HG03045 (cell line): Measurements from ENCODE around the gene PRKCQ.
"Not testable (repeated sequence)": the region's sequence is repeated elsewhere in the genome, so short reads cannot be mapped to it uniquely, and the experiment has no call there.

Source experiments
- ATAC-seq: cut with Tn5 transposase; IDR thresholded peaks from one replicate; pipeline ENCODE4 v1.9.1; 2021; ENCODE audit warnings: mild to moderate bottlenecking, moderate library complexity; ENCODE audit not compliant: unreplicated experiment

PRKCQ gene

DNA sequence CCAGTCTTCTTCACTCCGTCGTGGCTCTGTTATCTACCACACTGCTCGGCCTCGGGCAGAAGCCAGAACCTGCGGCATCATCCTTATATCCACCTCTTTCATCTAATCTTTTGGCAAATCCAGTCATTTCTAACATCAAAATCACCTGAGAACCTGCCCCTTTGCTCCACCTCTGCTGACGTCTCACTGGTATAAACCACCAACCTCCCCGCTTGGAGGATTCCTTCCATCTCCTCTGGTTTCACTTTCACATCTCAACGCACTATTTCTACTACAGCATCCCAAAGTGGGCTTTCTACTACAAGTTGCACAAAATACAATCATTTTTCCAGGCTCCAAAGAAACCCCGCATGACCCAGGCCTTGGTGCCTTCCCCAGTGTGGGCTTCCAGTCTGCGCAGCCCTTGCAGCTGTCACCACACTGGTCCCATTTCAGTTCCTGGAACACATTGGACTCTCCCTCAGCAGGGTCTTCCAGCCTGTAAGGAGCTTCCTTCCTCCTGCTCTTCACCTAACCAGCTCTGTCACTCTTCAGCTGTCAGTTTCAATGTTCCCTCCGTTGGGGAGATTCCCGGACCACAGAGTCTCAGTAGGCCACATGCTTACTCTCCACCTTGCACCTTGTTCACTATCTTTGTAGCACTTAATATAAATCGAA, 85.0 kb downstream of the PRKCQ start:
- ATAC-seq, result no peak

DNA sequence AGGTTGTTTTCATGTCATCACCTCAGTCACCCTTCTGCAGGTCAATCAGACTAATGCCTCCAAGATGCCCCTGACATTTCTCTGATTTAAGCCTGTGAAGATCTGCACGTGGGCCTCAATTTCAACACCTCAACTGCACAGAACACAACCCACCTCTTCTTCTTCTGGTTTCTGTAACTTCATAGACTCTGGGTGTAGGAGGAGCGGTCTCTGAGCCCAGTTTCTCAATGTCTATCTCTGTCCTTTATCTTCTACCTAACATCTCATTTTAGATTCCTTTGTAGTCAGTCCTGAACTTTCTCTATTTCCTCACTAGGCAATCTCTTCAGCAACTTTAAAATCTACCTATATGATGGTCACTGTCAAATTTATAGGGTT, 85.6 kb downstream of the PRKCQ start:
- no peak for ATAC-seq

DNA sequence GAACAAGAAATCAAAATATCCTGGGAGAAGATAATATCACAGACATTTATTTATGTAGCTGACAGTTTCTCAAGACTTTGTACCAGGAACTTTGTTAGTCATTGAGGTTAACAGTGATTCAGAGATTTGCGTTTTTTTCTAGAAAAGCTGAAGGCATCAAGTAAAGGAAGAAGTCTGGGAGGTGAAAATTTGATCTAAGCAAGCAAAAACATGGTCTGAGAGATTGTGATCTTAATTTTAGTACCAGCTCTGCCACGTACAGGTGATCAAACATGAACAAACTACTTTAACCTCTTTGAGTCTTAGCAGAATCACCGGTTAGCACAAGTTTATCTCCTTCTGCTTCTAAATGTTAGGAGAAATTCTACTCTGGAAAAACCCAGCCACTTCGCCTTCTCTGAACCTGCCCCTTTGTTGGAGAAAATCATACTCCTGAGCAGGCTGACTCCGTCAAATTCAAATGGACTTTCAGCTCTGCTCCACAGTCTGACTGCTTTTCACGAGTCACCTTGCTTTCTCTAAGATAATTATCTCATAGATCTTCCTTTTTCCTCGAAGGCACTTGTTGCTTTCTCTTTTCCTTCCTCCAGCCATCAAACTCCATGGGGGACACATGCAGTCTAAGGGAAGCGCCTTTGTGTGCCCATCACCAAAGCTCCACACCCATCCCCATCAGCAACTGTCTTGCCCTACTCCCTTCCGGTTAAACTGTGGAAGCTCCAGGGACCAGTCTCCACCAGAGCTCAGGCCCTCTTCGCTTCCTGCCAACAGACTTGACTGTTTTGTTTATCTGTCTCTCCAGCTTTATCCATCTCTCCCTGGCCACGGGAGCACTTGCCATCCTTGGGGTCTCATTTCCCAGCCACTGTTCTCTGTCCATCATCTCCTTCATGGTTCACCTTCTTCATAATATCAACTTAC, 86.3 kb downstream of the PRKCQ start:
- no peak for ATAC-seq

DNA sequence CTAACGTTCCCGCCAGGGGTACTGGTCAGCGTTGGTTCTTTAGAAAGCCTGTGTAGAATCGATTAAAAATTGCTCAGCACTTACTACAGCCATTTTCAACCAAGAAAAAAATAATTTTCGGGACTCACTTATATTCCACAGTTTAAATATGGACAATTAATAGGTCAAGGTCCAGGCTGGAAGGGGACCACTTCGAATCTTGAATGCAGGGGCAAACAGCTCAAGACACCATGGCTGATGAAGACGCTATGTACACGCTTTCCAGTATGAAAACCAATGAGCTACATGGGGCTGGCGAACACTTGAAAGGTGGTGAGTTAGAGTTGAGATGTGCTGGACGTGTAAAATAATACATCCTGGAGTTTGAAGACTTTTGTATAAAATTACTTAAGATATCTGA, 87.2 kb downstream of the PRKCQ start:
- ATAC-seq, result no peak

DNA sequence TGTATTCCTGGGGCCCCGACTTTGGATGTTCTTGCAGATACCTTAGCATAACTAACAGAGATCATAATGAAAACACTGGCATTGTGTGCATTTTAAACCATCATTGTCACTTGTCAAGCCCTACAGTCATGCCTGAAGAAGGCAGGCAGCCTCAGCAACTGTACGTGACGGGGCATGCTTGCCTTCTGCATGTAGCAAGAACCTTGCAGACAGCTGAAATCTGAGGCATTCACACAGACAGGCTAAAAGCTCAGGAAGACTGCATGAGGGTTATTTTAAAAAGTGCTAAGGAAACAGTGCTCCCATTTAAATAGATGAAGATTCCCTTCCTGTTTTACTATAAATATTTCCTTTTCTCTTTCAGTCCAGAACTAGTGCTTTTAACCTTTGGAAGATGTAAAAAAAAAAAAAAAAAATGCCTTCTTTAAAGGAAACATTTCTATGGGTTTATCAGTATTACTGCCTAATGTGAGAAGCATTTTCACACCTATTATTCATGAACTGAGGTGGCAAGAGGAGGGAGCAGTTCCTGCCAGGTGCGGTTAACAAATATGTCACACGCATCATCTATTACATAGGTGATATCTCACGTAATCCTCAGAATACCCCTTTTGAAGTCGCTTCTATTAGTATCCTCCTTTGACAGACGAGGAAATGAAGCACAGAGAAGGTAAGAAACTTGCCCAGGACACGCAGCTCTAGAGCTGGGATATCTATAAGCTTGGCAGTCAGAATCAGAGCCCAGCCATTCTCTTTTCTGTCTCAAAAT, 88.1 kb downstream of the PRKCQ start:
- no peak for ATAC-seq

DNA sequence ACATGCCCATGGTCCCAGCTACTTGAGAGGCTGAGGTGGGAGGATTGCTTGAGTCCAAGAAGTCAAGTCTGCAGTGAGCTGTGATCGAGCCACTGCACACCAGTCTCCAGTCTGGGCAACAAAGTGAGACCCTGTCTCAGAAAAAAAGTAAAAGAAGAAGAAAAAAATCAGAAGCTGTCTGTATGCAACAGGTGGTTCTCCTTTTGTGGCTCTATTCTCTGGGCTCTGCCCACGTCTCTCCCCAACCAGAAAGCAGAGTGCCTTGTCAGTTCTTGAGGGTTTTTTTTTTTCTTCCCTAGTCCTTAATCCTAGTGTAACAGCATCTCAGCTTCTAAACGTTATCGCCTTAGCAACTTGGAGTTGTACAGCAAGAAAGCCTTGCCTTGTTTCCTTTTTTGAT, 89.5 kb downstream of the PRKCQ start:
- no peak for ATAC-seq

DNA sequence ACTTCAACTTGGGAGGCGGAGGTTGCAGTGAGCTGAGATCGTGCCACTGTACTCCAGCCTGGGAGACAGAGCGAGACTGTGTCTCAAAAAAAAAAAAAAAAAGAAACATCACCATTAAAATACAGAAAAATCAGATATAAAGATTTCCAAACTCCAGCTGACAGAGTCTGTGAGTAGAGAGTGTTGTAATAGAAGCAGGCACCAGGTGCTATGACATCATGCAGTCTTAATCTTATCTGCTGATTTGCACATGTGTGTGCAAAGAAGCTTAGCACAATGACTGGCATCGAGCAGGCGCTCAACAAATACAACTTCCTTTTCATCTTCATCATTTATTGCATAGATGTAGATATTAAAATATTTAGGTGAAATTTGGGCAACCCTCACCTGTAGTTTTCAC, 92.2 kb downstream of the PRKCQ start:
- ATAC-seq, result no peak

DNA sequence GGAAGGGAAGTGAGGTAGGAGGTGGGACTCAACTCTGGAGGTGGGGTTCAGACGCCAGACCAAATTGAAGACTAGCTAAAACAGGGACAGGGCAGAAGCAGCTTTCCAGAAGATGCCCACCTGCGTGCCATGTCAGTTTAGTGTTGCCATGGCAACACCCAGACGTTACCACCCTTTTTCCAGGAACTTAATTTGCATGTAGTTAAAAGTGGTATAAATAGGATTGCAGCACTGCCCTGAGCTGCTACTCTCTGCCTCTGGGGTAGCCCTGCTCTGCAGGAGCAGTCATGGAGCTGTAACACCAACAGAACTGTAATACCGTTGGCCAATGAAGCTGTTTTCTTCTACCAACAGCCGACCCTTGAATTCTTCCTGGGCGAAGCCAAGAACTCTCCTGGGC, 93.8 kb downstream of the PRKCQ start:
- no peak for ATAC-seq

DNA sequence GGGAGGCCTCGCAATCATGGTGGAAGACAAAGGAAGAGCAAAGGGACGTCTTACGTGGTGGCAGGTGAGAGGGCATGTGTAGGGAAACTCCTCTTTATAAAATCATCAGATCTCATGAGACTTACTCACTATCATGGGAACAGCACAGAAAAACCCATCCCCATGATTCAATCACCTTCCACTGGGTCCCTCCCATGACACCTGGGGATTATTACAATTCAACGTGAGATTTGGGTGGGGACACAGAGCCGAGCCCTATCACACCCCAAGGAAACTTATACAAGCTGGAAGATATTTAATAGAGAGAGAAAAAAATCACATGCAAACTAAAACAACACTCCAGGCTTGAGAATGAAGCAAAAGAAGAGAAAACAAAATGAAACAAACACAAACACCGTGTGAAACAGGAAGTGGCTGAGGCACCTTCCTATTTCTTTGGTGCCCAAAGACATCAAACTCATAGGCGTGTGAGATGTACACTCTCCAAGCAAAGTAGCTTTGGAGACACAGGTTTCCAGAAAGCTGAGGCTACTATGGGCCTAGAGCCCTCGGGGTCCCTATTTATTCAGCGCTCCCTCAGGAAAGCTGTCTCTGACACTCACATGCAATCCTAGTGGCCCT, 97.2 kb downstream of the PRKCQ start:
- no peak for ATAC-seq

DNA sequence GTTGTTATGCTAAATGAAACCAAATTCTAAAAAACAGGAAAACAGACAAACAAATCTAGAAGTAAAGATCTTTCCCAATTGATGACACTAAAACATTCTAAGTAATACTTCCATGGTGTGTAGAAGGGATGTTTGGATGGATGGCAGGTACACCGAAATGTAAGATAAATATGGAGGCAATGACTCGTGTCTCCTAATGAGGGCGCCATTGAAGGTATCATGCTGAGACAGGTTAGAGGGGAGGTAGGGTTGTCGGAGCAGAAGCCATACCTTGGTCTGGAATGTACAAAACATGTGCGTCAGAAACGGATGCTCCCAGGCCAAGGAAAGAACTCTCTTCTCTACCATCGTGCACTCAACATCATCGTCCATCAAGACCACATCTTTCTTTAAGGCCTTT, 101.4 kb downstream of the PRKCQ start:
- ATAC-seq, result no peak

DNA sequence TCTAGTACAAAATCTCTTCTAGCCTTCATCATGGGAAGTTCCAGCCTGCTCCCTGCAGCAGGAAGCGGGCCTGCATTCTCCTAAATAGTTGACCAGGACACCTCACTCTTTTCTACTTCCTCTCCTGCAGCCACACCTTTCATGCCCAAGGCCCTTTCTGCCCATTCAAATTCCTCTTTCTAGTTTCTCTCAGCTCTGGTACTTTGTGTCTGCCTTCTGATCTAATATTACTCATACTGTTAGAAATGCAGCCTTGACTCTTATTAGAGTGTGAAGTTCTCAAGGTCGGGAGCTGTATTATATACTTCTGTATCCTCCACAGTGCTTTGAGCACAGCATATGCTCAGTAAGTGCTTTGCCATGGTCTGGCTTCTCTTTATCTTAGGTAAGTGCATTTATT, 103.1 kb downstream of the PRKCQ start:
- no peak for ATAC-seq

DNA sequence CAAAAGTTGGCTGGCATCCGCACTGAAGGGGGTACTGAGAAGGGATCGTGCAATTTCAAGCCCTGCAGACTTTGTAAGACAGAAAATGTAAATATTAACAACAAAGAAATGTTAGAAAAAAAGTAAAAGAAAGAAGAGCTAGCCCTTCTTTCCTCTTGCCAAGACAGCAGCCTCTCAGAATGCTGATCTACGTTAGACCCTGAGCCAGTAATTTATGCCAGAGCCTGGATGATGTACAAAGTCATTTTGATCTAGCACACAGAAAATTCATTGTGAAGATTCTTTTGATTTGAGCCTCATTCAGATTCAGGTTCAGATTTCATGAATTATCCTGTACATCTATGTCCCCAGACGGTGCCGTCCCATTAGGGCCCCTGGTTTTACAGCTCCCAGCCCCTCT, 105.2 kb downstream of the PRKCQ start:
- ATAC-seq, result no peak

DNA sequence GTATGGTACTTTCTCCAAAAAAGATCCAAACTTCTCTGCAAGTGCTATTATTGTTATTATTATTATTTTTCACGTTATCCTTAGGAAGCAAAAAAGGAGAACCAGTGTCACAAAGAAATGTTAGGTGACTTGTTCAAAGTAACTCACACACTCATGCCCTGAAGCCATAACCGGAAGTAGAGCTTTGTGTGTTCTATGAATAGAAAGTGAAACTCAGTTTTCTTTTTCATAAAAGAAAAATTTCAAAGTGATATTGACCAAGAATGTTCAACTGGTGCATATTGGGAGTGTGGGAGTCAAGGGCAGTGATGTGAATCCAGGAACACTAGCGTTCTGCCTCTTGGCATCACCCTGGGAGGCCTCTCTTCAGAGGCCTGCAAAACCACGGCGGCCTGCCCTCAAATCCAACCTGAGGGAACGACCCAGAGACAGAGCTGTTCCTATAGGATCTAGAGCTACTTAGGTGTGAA, 106.1 kb downstream of the PRKCQ start:
- ATAC-seq, result no peak

DNA sequence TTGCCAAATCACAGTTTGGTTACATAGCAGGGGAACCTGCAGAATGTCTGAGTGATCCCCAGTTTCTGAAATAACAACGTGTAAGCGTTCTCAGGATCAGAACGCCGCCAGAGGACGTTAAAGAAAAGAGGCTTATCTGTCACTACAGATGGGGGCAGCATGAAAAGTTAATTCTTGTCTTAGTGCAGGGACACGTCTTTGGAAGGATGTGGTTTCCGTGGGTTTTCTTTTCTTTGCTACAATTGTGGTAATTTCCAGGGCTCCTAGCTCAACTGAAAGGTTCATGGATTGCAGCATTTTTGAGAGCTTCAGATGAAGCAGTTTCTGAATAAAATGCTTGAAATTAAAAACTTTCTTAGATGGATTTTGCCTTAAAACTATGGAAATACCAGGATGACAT, 106.6 kb downstream of the PRKCQ start:
- ATAC-seq, result no peak

DNA sequence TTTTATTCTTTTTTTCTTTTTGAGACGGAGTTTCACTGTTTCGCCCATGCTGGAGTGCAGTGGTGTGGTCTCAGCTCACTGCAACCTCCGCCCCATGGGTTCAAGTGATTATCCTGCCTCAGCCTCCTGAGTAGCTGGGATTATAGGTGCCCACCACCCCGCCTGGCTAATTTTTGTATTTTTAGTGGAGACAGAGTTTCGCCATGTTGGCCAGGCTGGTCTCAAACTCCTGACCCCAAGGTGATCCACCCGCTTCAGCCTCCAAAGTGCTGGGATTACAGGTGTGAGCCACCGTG, 107.4 kb downstream of the PRKCQ start:
- not testable (repeated sequence) for ATAC-seq

DNA sequence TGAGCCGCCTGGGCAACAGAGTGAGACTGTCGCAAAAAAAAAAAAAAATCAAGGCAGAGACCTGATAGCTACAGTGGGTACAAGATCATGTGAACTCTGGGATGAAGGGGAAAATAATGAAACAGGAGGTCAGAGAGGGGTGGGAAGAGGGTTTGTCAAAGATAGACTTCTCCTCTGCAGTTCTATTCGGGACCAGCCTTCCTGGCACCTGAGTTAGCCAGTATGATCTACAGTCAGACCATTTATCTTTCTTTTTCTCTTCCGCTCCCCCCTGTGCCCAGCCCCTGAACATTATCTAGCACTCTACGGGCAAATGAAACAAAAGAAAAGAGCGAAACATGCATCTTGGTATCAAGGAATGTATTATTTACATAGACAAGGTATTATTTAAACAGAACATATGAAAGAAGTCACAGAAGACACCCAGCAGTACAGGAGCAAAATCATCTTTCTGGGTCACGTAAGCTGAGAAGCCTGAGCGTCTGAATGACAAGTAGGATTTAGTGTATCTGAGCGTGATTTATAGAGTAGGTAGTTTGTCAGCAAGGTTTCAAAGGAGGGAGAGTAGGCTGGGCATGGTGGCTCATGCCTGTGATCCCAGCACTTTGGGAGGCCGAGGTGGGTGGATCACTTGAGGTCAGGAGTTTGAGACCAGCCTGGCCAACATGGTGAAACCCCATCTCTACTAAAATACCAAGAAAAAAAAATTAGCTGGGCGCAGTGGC, 109.0 kb downstream of the PRKCQ start:
- ATAC-seq, result no peak

DNA sequence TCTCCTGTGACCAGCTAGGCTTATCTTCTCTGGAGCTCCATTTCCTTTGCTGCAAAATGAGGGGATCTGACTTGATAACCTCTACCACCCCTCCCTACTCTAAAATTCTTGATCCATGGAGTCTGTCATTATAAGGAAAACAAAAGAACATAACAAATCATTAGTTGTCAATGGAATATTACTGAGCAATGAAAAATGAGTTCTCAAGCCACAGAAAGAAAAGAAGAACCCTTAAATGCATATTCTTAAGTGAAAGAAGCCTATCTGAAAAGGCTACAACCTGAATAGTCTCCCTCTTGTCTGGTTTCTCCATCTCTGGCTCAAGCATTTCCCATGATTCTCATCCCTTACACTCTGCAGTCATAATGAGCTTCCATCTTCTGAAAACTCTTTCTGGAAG, 110.4 kb downstream of the PRKCQ start:
- no peak for ATAC-seq

DNA sequence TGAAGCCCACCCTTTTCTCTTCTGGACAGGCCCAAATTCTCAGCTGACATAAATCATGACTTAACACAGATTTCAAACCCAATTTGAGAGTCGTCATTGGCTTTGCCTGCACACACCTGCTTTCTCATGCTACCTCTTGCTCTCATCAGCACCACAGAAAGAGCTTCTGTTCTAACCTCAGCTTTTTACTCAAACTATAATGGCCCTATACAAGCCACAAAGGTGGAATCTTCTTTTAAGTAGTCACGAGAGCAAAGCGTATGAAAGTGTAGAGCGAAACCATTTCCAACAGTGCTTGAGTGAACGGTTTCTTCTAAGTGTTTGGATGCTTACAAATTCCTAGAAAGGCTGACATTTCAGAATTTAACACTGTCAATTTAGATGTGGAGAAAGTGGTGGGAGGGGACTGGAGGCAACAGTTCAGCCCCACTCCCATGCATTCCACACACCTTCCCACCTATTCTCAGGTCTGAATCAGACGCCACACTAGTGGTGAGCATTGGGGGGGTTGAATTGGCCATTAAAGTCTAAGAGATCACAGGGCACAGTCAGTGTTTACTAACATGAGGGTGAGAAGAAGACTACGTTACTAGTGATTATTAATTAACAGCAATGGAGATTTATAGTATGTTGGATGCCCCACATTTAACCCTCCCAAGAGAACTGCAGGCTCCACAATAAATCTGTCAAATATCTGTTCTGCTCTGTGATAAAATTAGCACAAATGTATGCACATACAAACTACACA, 114.0 kb downstream of the PRKCQ start:
- no peak for ATAC-seq

DNA sequence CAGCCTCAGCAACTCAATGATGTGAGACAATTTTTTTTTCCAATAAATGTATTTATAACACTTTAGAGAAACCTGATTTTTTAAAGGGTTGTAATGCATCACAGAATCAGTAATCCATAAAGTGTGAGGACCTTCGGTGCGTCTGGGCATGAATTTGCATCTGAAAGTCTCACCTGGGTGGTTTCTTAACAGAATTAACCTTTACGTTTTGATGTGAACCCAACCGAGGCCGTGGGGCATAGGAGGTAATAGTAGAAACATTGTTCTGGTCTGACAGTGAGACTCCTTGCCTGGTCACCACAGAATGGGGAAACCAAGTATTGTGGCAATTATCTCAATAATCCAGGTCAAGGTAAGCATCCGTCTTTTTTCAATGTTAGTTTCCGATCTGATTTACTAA, 114.6 kb downstream of the PRKCQ start:
- no peak for ATAC-seq

DNA sequence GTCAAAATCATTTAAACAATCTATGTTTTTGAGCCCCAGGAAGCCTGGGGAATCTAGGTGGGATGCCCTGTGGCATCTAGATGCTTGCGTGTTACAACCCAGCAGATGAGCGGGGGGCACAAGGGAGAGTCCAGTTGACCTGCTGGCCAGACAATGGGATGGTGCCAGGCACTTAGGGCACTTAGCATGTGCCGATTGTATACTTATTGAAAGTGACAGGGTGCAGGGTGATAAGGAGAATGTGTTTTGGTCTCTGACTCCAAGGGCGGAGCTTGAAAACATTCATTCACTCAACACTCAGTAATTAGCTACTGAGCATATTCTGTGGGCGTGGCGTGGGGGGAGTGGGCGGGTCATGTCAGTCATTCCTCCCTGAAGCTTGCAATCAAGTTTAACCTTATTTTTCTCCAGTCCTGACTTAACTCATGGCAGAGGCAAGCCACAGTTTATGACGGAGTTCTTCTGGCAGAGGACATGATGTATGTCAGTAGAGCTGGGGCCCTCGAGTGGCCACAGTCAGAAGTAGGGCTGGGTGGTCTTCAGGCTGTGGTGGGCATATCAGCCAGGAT, 115.1 kb downstream of the PRKCQ start:
- ATAC-seq, result no peak
